K562 (cell line): ENCODE results near the gene SOCS6. TPM values are rescaled to one million over a fixed set of nuclear protein-coding genes. Genes with fewer than 3 reads are reported as not detected.

Experiments
- ATAC-seq: fragments of 200-7000 bp; cut with Tn5 transposase; 3 replicates; pipeline ENCODE4 v1.9.1; 2020; ENCODE audit warnings: moderate library complexity
- BruUV-seq: library from RNA; stranded (reverse); fragments of 400-500 nt; replicated peaks from 2 replicates; lab custom pipeline; 2021; lab: Mats Ljungman, UMichigan
- CTCF ChIA-PET: fragments of 300-600 bp; formaldehyde crosslinking; extraction: SDS; loops from one replicate; lab custom pipeline; 2021; ENCODE audit warnings: low intra/inter-chr PET ratio; lab: Yijun Ruan, JAX
- POLR2A ChIA-PET: fragments of 300-600, 350-650 bp; sonication (Branson Sonifier 250); formaldehyde crosslinking; extraction: SDS; loops from one replicate; lab custom pipeline; 2021; ENCODE audit warnings: antibody characterized with exemption, inconsistent platforms; lab: Yijun Ruan, JAX
- DNase-seq, 4 experiments: peaks; one replicate each; pipeline versions ENCODE4 v3.0.0 to v3.0.0-alpha.2; 2011 to 2018; ENCODE audit warnings: low spot score in 3 of 4, mixed read lengths in 3 of 4; ENCODE audit errors: extremely low read depth in 1 of 4
- FAIRE-seq: peaks from 2 replicates; lab custom pipeline; 2011; peaks lifted over from hg19 to GRCh38; lab: Jason Lieb, UNC
- H2AFZ ChIP-seq: 2 replicates; pipeline ENCODE4 v1.6.0; 2011; ENCODE audit warnings: low read depth, low read length, control low read depth, inconsistent platforms
- H3K27ac ChIP-seq: fragments of 200-600 bp; 3 replicates; pipeline ENCODE4 v1.8.0; 2011; ENCODE audit warnings: low read depth, mild to moderate bottlenecking, control low read depth, inconsistent platforms, low read length, moderate library complexity, mixed read lengths; ENCODE audit errors: extremely low read depth
- H3K27me3 ChIP-seq, 2 experiments: fragments of 300-600 bp in 1 of 2; 2 replicates in 1 of 2; 3 replicates in 1 of 2; pipeline versions ENCODE4 v1.6.0 to v1.8.0; 2011; ENCODE audit warnings: inconsistent platforms in 2 of 2, low read length in 2 of 2, mild to moderate bottlenecking in 1 of 2, mixed read lengths in 1 of 2, moderate library complexity in 1 of 2; ENCODE audit not compliant: control insufficient read depth in 2 of 2, insufficient read depth in 2 of 2
- H3K36me3 ChIP-seq: fragments of 300-600 bp; 3 replicates; pipeline ENCODE4 v1.8.0; 2011; ENCODE audit warnings: mild to moderate bottlenecking, low read length, inconsistent platforms; ENCODE audit not compliant: control insufficient read depth, insufficient read depth
- H3K4me1 ChIP-seq, 2 experiments: fragments of 200-600 bp in 1 of 2; replicated peaks in 1 of 2; 2 replicates in 1 of 2; 3 replicates in 1 of 2; pipeline versions ENCODE4 v1.5.1 to v1.8.0; 2011; ENCODE audit warnings: inconsistent platforms in 2 of 2, low read length in 2 of 2, mild to moderate bottlenecking in 1 of 2, mixed read lengths in 1 of 2, moderate library complexity in 1 of 2; ENCODE audit not compliant: control insufficient read depth in 2 of 2, insufficient read depth in 2 of 2
- H3K4me2 ChIP-seq: 2 replicates; pipeline ENCODE4 v1.6.1; 2011; ENCODE audit warnings: low read length, control low read depth, inconsistent platforms, mixed read lengths; ENCODE audit not compliant: insufficient read depth
- H3K4me3 ChIP-seq: fragments of 200-600 bp; sonication (generic), shearing (Covaris generic); 2 replicates; pipeline ENCODE4 v1.5.1; 2016; ENCODE audit warnings: control low read depth, inconsistent platforms
- H3K79me2 ChIP-seq: fragments of 200-600 bp; 3 replicates; pipeline ENCODE4 v1.8.0; 2011; ENCODE audit warnings: low read length, inconsistent platforms; ENCODE audit not compliant: control insufficient read depth, insufficient read depth
- H3K9ac ChIP-seq, 2 experiments: 2 replicates each; pipeline versions ENCODE4 v1.6.0 to v1.6.1; 2011; ENCODE audit warnings: low read depth in 2 of 2, low read length in 2 of 2, control low read depth in 1 of 2, inconsistent platforms in 1 of 2, mild to moderate bottlenecking in 1 of 2, mixed read lengths in 1 of 2; ENCODE audit not compliant: insufficient read depth in 1 of 2
- H3K9me1 ChIP-seq: one replicate; pipeline ENCODE4 v1.6.0; 2011; ENCODE audit warnings: inconsistent platforms, mild to moderate bottlenecking, low read length, moderate library complexity; ENCODE audit not compliant: control insufficient read depth, insufficient read depth
- H3K9me3 ChIP-seq: replicated peaks from 2 replicates; pipeline ENCODE4 v1.5.1; 2011; ENCODE audit warnings: low read depth, low read length, inconsistent platforms; ENCODE audit not compliant: control insufficient read depth, insufficient read depth
- H4K20me1 ChIP-seq: replicated peaks from 2 replicates; pipeline ENCODE4 v1.6.1; 2011; ENCODE audit warnings: low read length, inconsistent platforms, mixed read lengths; ENCODE audit not compliant: control insufficient read depth, insufficient read depth
- E2F3 ChIP-seq: fragments of 250-450 bp; sonication (Bioruptor Pico); IDR thresholded peaks from 2 replicates; pipeline ENCODE4 v1.4.0; 2020; ENCODE audit warnings: mild to moderate bottlenecking
- ELK1 ChIP-seq: sonication (generic); formaldehyde crosslinking; IDR thresholded peaks from 2 replicates; pipeline ENCODE4 v1.8.1; 2022; ENCODE audit warnings: missing genetic modification reagents
- ETS2 ChIP-seq: IDR thresholded peaks from 2 replicates; pipeline ENCODE4 v1.6.1; 2016; ENCODE audit warnings: borderline replicate concordance, missing genetic modification characterization, mild to moderate bottlenecking, moderate library complexity, missing compliant biosample characterization; ENCODE audit not compliant: poor library complexity, severe bottlenecking
- HMBOX1 ChIP-seq: sonication (generic); IDR thresholded peaks from 2 replicates; pipeline ENCODE4 v1.6.1; 2016
- HSF4 ChIP-seq: fragments of 250-450 bp; sonication (Bioruptor Pico); IDR thresholded peaks from 2 replicates; pipeline ENCODE4 v2.1.2; 2022; ENCODE audit warnings: mild to moderate bottlenecking, moderate library complexity, borderline replicate concordance
- MCM3 ChIP-seq: fragments of 450-650 bp; IDR thresholded peaks from 2 replicates; pipeline ENCODE4 v1.6.1; 2016
- NELFE ChIP-seq: IDR thresholded peaks from 2 replicates; pipeline ENCODE4 v1.6.1; 2011; ENCODE audit warnings: mild to moderate bottlenecking; ENCODE audit not compliant: insufficient read depth, insufficient read length
- OTX1 ChIP-seq: fragments of 450-650 bp; formaldehyde crosslinking; IDR thresholded peaks from 2 replicates; pipeline ENCODE4 v1.4.0; 2022; ENCODE audit warnings: mild to moderate bottlenecking
- RHOXF2B ChIP-seq: fragments of 250-450 bp; sonication (Bioruptor Pico); conservative IDR thresholded peaks from 2 replicates; pipeline ENCODE4 v1.5.1; 2021
- SMARCA5 ChIP-seq: fragments of 450-650 bp; IDR thresholded peaks from 2 replicates; pipeline ENCODE4 v1.6.1; 2016
- SRSF7 ChIP-seq: fragments of 200-400 bp; formaldehyde crosslinking; optimal IDR thresholded peaks from 2 replicates; pipeline ENCODE3; 2017; ENCODE audit warnings: mild to moderate bottlenecking, low read depth, low read length
- TFAP4 ChIP-seq: sonication (generic); formaldehyde crosslinking; IDR thresholded peaks from 2 replicates; pipeline ENCODE4 v1.8.0; 2022; ENCODE audit warnings: missing genetic modification reagents, mild to moderate bottlenecking, moderate library complexity, borderline replicate concordance
- U2AF2 ChIP-seq: fragments of 200-400 bp; formaldehyde crosslinking; optimal IDR thresholded peaks from 2 replicates; pipeline ENCODE3; 2017; ENCODE audit warnings: low read depth, mild to moderate bottlenecking, low read length
- ZNF143 ChIP-seq: sonication (generic); formaldehyde crosslinking; IDR thresholded peaks from 2 replicates; pipeline ENCODE4 v1.9.0; 2022; ENCODE audit warnings: mild to moderate bottlenecking, missing genetic modification reagents
- ZNF175 ChIP-seq: fragments of 200-800 bp; sonication (Bioruptor generic); IDR thresholded peaks from 2 replicates; pipeline ENCODE4 v1.6.1; 2016; ENCODE audit warnings: low read depth, mild to moderate bottlenecking, missing genetic modification characterization, missing compliant biosample characterization
- ZNF197 ChIP-seq: fragments of 200-800 bp; sonication (Bioruptor generic); IDR thresholded peaks from 2 replicates; pipeline ENCODE4 v1.6.1; 2016; ENCODE audit warnings: low read depth, missing genetic modification characterization, missing compliant biosample characterization
- ZNF41 ChIP-seq: fragments of 250-450 bp; sonication (Bioruptor Pico); conservative IDR thresholded peaks from 2 replicates; pipeline ENCODE4 v1.4.0; 2020; ENCODE audit warnings: mild to moderate bottlenecking
- WGBS: fragments of 100-300 bp; shearing (Covaris generic); methylation state at CpG from one replicate; pipeline ENCODE4 v1.1.6; 2016; ENCODE audit warnings: low coverage, mixed read lengths; ENCODE audit not compliant: insufficient coverage; ENCODE audit errors: missing lambda C conversion rate; 5-methylcytosine and 5-hydroxymethylcytosine counted together
- in situ Hi-C: fragments of 300-500 bp; cut with MboI; formaldehyde crosslinking; loops from 4 replicates; pipeline ENCODE4 v1.15.0; 2018; ENCODE audit warnings: inconsistent platforms, mixed read lengths
- intact Hi-C: fragments of 100-400 bp; cut with micrococcal nuclease; formaldehyde crosslinking; loops from 2 replicates; pipeline ENCODE4 v1.14.2; 2022
- polyA plus RNA-seq, 8 experiments: library from polyadenylated mRNA; depleted of rRNA in 4 of 8; stranded (reverse) in 5 of 8; unstranded in 3 of 8; fragments of >200 nt; fragmentation: Nextera tagmentation in 2 of 8; fragmentation: Illumina TruSeq in 1 of 8; extraction: Ambion mirVana in 2 of 8; extraction: Trizol in 1 of 8; gene quantifications; 2 replicates each; pipeline versions ENCODE4 v1.2.1 to v1.2.3, GENCODE V29; 2011 to 2014; ENCODE audit warnings: inconsistent platforms in 1 of 8, missing spikeins in 1 of 8
- total RNA-seq, 7 experiments: library from RNA; depleted of rRNA in 6 of 7; stranded (reverse); fragments of >200 nt in 6 of 7; fragmentation: Illumina TruSeq in 2 of 7; extraction: Trizol in 2 of 7; gene quantifications; 2 replicates each; pipeline versions ENCODE4 v1.2.1 to v1.2.3, GENCODE V29; 2011 to 2021; ENCODE audit warnings: low replicate concordance in 1 of 7

Gene SOCS6
- total and polyA plus RNA-seq, 9 of the 15 experiments (the other 6 are each of a cell fraction or from before 2014, with no cell fraction given): 2.5 to 7.1 (median 5.6) TPM

- TF ChIP-seq ZNF41 (no peak), HSF4 (CRISPR knock-in tag) (no peak), OTX1 (no peak), MCM3 (no peak), U2AF2 (no peak), NELFE (no peak), ZNF197 (no peak), SRSF7 (no peak)
- TF ChIP-seq, all 486 proteins: peak for 0
These were observed 85.3 kb downstream of the SOCS6 start (continued) for GRCh38 chr18:70374154-70374553.

DNA sequence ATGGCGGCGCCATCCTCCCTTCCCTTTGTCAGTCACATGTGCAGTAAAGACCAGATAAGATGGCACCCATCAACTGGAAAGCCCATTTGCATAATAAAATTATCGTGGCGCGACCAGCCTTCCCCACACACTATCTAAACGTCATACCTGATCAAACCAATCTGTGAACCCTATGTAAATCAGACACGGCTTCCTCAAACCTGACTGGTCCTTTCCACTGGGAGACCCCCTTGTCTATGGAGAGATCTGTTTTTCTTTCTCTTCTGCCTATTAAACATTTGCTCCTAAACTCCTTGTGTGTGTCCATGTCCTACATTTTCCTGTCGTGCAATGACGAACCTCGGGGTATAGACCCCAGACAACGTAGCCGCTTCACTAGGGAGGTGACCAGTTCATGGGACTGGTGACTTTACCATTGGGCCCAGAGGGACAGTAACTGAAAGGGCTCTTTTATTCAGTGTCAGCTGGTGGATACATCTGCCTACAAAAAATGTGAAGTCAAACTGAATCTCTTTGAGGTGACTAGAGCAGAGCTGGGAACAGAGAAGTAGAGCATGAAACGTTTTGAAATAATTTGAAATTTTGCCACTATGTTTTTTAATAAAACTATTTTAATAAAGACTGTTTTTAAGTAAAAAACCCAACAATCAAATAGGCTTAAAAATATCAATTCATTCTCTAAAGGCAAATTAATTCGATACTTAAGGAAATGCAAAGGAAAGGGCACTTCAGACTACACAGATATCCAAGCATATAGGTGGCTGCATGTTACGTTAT, 87.5 kb downstream of the SOCS6 start:
- Histone ChIP-seq H3K27ac (no peak overlapping the region), H3K9me3 (no peaks in the 10 kb centered on the region), H2AFZ (peak overlapping the region; percentile 16; the same call in 1 of the 2 replicates)
- no peak for ATAC-seq
- TF ChIP-seq ZNF143 (CRISPR knock-in tag) (no peak), HMBOX1 (no peak), ELK1 (CRISPR knock-in tag) (no peak), E2F3 (CRISPR knock-in tag) (no peak), RHOXF2B (CRISPR knock-in tag) (no peak), ZNF175 (CRISPR knock-in tag) (no peak), SMARCA5 (no peak), TFAP4 (CRISPR knock-in tag) (no peak), ETS2 (tag) (no peak)
- TF ChIP-seq, all 486 proteins: peak for 0
- Histone ChIP-seq H3K27me3 (no peaks in the 10 kb centered on the region), H3K9ac (no peak overlapping the region), H3K4me1 (peaks cover 4 to 17% of the 10 kb centered on the region in 2 experiments; a peak in 3 of 5 replicates), H3K4me3 (no peak overlapping the region), H3K4me2 (no peak overlapping the region), H3K36me3 (no peaks in the 10 kb centered on the region), H3K9me1 (no peaks in the 10 kb centered on the region), H4K20me1 (no peaks in the 10 kb centered on the region), H3K79me2 (no peaks in the 10 kb centered on the region)
- FAIRE-seq (no peak), DNase-seq (no peak)
- WGBS: 85% methylated on average over 11 of the region's 15 CpGs
- ChIA-PET POLR2A (interaction anchor here (0.8 kb wide), 2 partner anchors 24 to 1208 kb away, joined by 4 read pairs; no protein-coding TSS in a partner anchor), CTCF (no interaction called here)
- no TSS peak for BruUV-seq
- intact Hi-C loops: no loop called here
- in situ Hi-C loops: no loop called here
